Breast epithelium (tissue), 4 donors: Measurements from ENCODE around the gene ADIPOR2. TPM values are rescaled to one million over a fixed set of nuclear protein-coding genes. Genes with fewer than 3 reads are reported as not detected.

ENCODE experiments used
- DNase-seq, 2 donors: peaks; one replicate each; pipeline ENCODE4 v3.0.0-alpha.2; 2019; ENCODE audit warnings: low spot score in 2 of 2
- H3K27ac ChIP-seq, 2 donors: fragments of 200-600 bp; sonication (generic) in 1 of 2; one replicate each; pipeline ENCODE4 v1.5.1; 2016 to 2019; ENCODE audit warnings: mild to moderate bottlenecking in 1 of 2
- H3K27me3 ChIP-seq, 2 donors: fragments of 200-600 bp; sonication (generic) in 1 of 2; one replicate each; pipeline versions ENCODE4 v1.5.1 to v1.6.0; 2017 to 2019; ENCODE audit warnings: control low read depth in 1 of 2, mild to moderate bottlenecking in 1 of 2
- H3K36me3 ChIP-seq: fragments of 200-600 bp; one replicate; pipeline ENCODE4 v1.5.1; 2019
- H3K4me1 ChIP-seq, 2 donors: fragments of 200-600 bp; sonication (generic); one replicate each; pipeline ENCODE4 v1.5.1; 2016 to 2019; ENCODE audit warnings: control low read depth in 1 of 2
- H3K4me3 ChIP-seq, 3 donors: fragments of 200-600 bp; sonication (generic); 1 replicate in 2 of 3; 2 replicates in 1 of 3; pipeline ENCODE4 v1.5.1; 2016 to 2019; ENCODE audit warnings: mild to moderate bottlenecking in 3 of 3, moderate library complexity in 2 of 3
- H3K9me3 ChIP-seq, 2 donors: fragments of 200-600 bp; sonication (generic) in 1 of 2; one replicate each; pipeline ENCODE4 v1.5.1; 2016 to 2019; ENCODE audit warnings: control low read depth in 1 of 2
- POLR2A ChIP-seq: fragments of 450-650 bp; IDR thresholded peaks from one replicate; pipeline ENCODE4 v1.6.1; 2016; ENCODE audit warnings: antibody characterized with exemption, mild to moderate bottlenecking, moderate library complexity
- POLR2AphosphoS5 ChIP-seq, 3 donors: sonication (generic); formaldehyde crosslinking; IDR thresholded peaks; one replicate each; pipeline ENCODE4 v1.6.1; 2017; ENCODE audit warnings: antibody characterized with exemption in 3 of 3
- intact Hi-C: fragments of 100-400 bp; cut with DNase I; formaldehyde crosslinking; loops from one replicate; pipeline ENCODE4 v1.15.1; 2023; ENCODE audit warnings: low total_unique reads
- total RNA-seq, 3 donors: library from RNA; depleted of rRNA; stranded (reverse); fragments of >200 nt; gene quantifications; one replicate each; pipeline ENCODE4 v1.1.0, GENCODE V29; 2016
- TF ChIP-seq, protein P1 (sequence below), 3 donors: fragments of 450-650 bp; IDR thresholded peaks; one replicate each; pipeline ENCODE4 v1.5.1; 2016 to 2017; ENCODE audit warnings: antibody characterized with exemption in 3 of 3, mild to moderate bottlenecking in 3 of 3, moderate library complexity in 3 of 3

The ADIPOR2 gene
- total RNA-seq, 3 donors from 2014 or later, result 44.3 to 58.2 (median 48.8) TPM

DNA sequence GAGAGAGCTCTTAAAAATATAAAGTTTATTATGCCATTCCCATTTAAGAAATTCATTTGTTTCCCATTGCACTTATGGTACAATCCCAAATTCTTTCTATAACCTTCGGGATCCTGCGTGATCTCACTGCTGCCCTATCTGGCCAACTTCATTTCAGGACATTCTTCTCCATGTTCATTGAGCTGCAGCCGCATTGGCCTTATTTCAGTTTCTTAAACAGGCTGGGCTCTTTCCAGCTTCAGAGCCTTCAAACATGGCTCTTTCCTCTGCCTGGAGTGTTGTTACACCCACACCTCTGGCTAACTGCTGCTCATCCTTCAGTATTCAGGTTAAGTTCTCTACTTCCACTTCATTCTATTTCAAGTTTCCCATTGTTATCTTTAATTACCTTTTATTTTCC, 71.0 kb downstream of the ADIPOR2 start:
- H3K4me3 ChIP-seq, result no peak overlapping the region
- DNase-seq, result no peak
- intact Hi-C loops, result no loop called here
- H3K27me3 ChIP-seq, result no peaks in the 10 kb centered on the region
- no peaks in the 10 kb centered on the region for H3K36me3 ChIP-seq
- H3K9me3 ChIP-seq, result no peaks in the 10 kb centered on the region
- no peak overlapping the region for H3K27ac ChIP-seq
- H3K4me1 ChIP-seq, result no peaks in the 10 kb centered on the region
- TF ChIP-seq POLR2AphosphoS5 (IDR thresholded peaks at IDR 0.05), result no peak
- TF ChIP-seq, protein P1, sequence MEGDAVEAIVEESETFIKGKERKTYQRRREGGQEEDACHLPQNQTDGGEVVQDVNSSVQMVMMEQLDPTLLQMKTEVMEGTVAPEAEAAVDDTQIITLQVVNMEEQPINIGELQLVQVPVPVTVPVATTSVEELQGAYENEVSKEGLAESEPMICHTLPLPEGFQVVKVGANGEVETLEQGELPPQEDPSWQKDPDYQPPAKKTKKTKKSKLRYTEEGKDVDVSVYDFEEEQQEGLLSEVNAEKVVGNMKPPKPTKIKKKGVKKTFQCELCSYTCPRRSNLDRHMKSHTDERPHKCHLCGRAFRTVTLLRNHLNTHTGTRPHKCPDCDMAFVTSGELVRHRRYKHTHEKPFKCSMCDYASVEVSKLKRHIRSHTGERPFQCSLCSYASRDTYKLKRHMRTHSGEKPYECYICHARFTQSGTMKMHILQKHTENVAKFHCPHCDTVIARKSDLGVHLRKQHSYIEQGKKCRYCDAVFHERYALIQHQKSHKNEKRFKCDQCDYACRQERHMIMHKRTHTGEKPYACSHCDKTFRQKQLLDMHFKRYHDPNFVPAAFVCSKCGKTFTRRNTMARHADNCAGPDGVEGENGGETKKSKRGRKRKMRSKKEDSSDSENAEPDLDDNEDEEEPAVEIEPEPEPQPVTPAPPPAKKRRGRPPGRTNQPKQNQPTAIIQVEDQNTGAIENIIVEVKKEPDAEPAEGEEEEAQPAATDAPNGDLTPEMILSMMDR (IDR thresholded peaks at IDR 0.05), result no peak
- no peak for TF ChIP-seq POLR2A

DNA sequence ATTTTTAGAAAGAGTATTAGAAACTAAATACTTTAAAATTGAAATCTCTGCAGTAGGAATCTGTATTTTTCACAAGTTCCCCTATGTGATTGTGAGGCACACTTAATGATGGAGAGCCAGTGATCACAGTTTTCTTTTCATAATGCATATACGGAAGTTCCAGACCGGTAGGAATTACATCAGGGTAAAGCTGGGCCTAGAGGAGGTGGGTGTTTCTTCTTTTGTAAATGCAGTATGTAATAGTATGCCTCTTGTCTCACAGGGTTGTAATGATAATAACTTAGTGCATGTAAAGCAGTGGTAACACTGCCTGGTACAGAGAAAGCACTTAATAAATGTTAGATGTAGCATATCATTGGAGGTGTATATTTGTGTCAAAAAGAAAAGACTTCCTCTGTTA, 72.3 kb downstream of the ADIPOR2 start:
- no peak overlapping the region for H3K27ac ChIP-seq
- H3K27me3 ChIP-seq, result no peaks in the 10 kb centered on the region
- H3K9me3 ChIP-seq, result no peaks in the 10 kb centered on the region
- H3K4me3 ChIP-seq, result no peak overlapping the region
- no peak for DNase-seq
- TF ChIP-seq, protein P1 (IDR thresholded peaks at IDR 0.05), result no peak
- TF ChIP-seq POLR2AphosphoS5 (IDR thresholded peaks at IDR 0.05) (no peak), POLR2A (no peak)
- H3K4me1 ChIP-seq, result no peaks in the 10 kb centered on the region
- intact Hi-C loops, result no loop called here
- no peaks in the 10 kb centered on the region for H3K36me3 ChIP-seq

DNA sequence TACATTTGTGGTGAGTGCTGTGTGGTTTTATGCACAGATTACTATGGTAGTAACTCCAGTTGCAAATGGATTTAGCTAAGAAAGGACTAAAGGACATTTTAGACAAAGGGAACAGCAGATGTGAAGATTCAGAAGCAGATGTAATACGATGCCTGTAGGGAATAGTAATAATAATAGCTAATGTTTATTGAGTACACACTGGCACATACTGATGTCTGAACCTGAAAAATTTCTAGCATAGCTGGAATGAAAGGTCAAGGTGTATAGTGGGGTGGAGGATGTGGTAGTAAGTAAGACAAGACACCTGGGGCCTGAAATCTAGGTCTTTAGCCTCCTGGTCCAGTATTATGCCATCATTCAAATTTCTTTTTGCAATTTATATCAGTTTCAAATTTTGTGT, 75.2 kb downstream of the ADIPOR2 start:
- Histone ChIP-seq H3K4me3 (no peak overlapping the region), H3K9me3 (no peaks in the 10 kb centered on the region), H3K36me3 (no peaks in the 10 kb centered on the region), H3K27me3 (no peaks in the 10 kb centered on the region), H3K4me1 (no peaks in the 10 kb centered on the region), H3K27ac (no peak overlapping the region)
- DNase-seq, result no peak
- TF ChIP-seq POLR2A, result no peak
- intact Hi-C loops, result no loop called here

DNA sequence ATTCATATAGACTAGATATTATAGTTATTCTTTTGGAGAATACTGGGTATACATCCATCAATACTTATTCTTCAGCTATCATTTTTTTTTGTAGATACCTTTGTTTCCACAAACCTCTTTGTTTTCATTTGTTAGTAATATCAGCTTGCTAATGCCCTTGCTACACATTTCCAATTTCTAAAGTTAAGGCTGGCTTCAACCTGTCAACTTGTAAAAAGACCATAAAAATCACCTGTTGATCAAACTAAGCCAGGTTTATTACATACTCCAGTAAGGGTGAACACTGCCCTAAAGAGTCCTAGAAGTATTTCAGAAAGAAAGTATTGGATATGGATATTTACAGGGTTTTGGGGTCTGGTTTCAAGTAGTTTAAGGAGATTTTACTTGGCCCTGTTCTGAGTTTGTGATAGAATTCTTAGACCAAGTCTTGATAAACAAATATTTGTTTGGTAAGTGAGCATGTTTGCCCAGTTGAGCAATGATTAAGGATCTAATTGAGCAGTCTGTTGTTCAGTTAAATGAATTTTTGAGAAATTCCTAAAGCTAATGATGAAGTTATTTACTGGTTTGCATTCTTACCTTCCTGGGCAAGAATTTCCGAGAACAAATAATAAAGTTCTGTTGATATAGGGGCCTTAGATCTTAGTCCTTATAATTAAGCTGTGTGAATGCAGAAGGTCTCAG, 76.7 kb downstream of the ADIPOR2 start:
- H3K4me1 ChIP-seq, result no peaks in the 10 kb centered on the region

DNA sequence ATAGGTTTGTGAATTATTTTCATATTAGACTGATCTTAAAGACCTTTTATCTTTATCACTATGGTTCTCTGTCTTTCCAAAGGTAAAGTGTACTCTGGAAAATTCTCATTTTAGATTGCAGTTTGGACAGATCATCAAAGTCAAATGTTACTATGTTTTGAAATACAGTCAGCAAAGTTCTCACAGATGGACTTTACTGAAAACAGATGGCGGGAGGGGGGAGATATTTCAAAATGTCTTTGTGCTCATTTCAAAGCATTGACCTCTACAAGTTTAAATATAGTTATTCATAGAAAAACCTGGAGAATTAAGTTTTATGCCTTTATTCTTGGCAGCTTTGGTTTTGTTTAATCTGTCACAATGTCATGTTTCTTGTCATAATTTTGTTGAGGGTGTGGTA, 77.7 kb downstream of the ADIPOR2 start:
- Histone ChIP-seq H3K4me3 (no peak overlapping the region), H3K36me3 (no peaks in the 10 kb centered on the region), H3K4me1 (no peaks in the 10 kb centered on the region), H3K27ac (peak overlapping the region in 1 of 2 donors; percentile 4), H3K27me3 (no peaks in the 10 kb centered on the region), H3K9me3 (no peaks in the 10 kb centered on the region)
- intact Hi-C loops, result no loop called here
- no peak for DNase-seq
- TF ChIP-seq POLR2A (no peak), POLR2AphosphoS5 (IDR thresholded peaks at IDR 0.05) (no peak)
- TF ChIP-seq, protein P1 (IDR thresholded peaks at IDR 0.05), result no peak

More for the DNA sequence above, 76.7 kb downstream of the ADIPOR2 start:
- no peak for DNase-seq
- intact Hi-C loops, result no loop called here
- no peak overlapping the region for H3K27ac ChIP-seq
- no peak overlapping the region for H3K4me3 ChIP-seq
- no peaks in the 10 kb centered on the region for H3K27me3 ChIP-seq
- H3K9me3 ChIP-seq, result no peaks in the 10 kb centered on the region
- no peaks in the 10 kb centered on the region for H3K36me3 ChIP-seq
- TF ChIP-seq POLR2A (no peak), POLR2AphosphoS5 (IDR thresholded peaks at IDR 0.05) (no peak)
- TF ChIP-seq, protein P1 (IDR thresholded peaks at IDR 0.05), result no peak
